ENCODE measurements around the gene AGPAT4. TPM values are rescaled to one million over a fixed set of nuclear protein-coding genes. Genes with fewer than 3 reads are reported as not detected.

The AGPAT4 gene
- total RNA-seq, 1 experiment from 2014 or later = 5.5 TPM

- DNase-seq (ENCODE audit: low read depth) = no peak
Measured at GRCh38 chr6:161255518-161255917, 18.3 kb downstream of the AGPAT4 start.

- no peak for DNase-seq (ENCODE audit: low read depth)
Measured at GRCh38 chr6:161254464-161255253, 19.2 kb downstream of the AGPAT4 start.

- no peak for DNase-seq (ENCODE audit: low read depth)
Measured at GRCh38 chr6:161254126-161254463, 19.8 kb downstream of the AGPAT4 start.

- no peak for DNase-seq (ENCODE audit: low read depth)
Measured at GRCh38 chr6:161251345-161251744, 22.5 kb downstream of the AGPAT4 start.

- DNase-seq (ENCODE audit: low read depth) = no peak
Measured at GRCh38 chr6:161249327-161249726, 24.5 kb downstream of the AGPAT4 start.

- no peak for DNase-seq (ENCODE audit: low read depth)
Measured at GRCh38 chr6:161246725-161247124, 27.1 kb downstream of the AGPAT4 start.

- DNase-seq (ENCODE audit: low read depth) = no peak
Measured at GRCh38 chr6:161245363-161245762, 28.5 kb downstream of the AGPAT4 start.

- DNase-seq (ENCODE audit: low read depth) = no peak
Measured at GRCh38 chr6:161244725-161245124, 29.1 kb downstream of the AGPAT4 start.

GRCh38 chr6:161242779-161243693, 30.8 kb downstream of the AGPAT4 start:
- peak; percentile 41 for DNase-seq (ENCODE audit: low read depth)

- DNase-seq (ENCODE audit: low read depth) = no peak
Measured at GRCh38 chr6:161242113-161242512, 31.7 kb downstream of the AGPAT4 start.

- no peak for DNase-seq (ENCODE audit: low read depth)
Measured at GRCh38 chr6:161239001-161239400, 34.9 kb downstream of the AGPAT4 start.

GRCh38 chr6:161238500-161238899, 35.4 kb downstream of the AGPAT4 start:
- no peak for DNase-seq (ENCODE audit: low read depth)

GRCh38 chr6:161238081-161238480, 35.8 kb downstream of the AGPAT4 start:
- peak; percentile 38 for DNase-seq (ENCODE audit: low read depth)

- no peak for DNase-seq (ENCODE audit: low read depth)
Measured at GRCh38 chr6:161237176-161237575, 36.7 kb downstream of the AGPAT4 start.

- no peak for DNase-seq (ENCODE audit: low read depth)
Measured at GRCh38 chr6:161235776-161236633, 37.9 kb downstream of the AGPAT4 start.

GRCh38 chr6:161233986-161234661, 39.7 kb downstream of the AGPAT4 start:
- peak; percentile 91 for DNase-seq (ENCODE audit: low read depth)

- DNase-seq (ENCODE audit: low read depth) = no peak
Measured at GRCh38 chr6:161232467-161232866, 41.4 kb downstream of the AGPAT4 start.

GRCh38 chr6:161232010-161232409, 41.9 kb downstream of the AGPAT4 start:
- DNase-seq (ENCODE audit: low read depth) = no peak

- no peak for DNase-seq (ENCODE audit: low read depth)
Measured at GRCh38 chr6:161230339-161230738, 43.5 kb downstream of the AGPAT4 start.

GRCh38 chr6:161228921-161229591, 44.8 kb downstream of the AGPAT4 start:
- DNase-seq (ENCODE audit: low read depth) = peak; percentile 85

GRCh38 chr6:161228096-161228495, 45.8 kb downstream of the AGPAT4 start:
- peak; percentile 55 for DNase-seq (ENCODE audit: low read depth)
